ENCODE measurements around the gene MOG.
"Not testable (repeated sequence)": the region's sequence is repeated elsewhere in the genome, so short reads cannot be mapped to it uniquely, and the experiment has no call there.

The MOG gene

DNA sequence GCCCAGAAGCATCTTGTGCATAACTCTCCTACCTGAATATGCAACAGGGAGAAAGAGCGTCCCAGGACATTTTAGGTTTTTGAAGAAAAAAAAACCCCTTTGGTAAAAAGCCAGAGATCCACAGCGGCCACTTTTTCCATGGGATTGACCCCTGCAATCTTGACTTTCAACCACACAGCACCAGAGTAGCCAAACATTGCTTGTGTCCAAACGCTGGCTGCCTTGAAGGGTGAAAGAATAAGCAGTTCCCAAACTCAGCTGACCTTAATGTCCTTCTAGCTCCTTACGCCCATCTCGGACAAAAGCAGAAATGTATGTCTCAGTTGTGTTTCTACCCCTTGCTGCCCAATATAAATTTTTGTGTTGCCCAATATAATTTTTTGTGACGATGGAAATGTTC lies 1.2 kb upstream of the MOG start:
- TF ChIP-seq, protein P1, sequence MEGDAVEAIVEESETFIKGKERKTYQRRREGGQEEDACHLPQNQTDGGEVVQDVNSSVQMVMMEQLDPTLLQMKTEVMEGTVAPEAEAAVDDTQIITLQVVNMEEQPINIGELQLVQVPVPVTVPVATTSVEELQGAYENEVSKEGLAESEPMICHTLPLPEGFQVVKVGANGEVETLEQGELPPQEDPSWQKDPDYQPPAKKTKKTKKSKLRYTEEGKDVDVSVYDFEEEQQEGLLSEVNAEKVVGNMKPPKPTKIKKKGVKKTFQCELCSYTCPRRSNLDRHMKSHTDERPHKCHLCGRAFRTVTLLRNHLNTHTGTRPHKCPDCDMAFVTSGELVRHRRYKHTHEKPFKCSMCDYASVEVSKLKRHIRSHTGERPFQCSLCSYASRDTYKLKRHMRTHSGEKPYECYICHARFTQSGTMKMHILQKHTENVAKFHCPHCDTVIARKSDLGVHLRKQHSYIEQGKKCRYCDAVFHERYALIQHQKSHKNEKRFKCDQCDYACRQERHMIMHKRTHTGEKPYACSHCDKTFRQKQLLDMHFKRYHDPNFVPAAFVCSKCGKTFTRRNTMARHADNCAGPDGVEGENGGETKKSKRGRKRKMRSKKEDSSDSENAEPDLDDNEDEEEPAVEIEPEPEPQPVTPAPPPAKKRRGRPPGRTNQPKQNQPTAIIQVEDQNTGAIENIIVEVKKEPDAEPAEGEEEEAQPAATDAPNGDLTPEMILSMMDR (IDR thresholded peaks at IDR 0.05) = no peak
- no peak for TF ChIP-seq ZFX (IDR thresholded peaks at IDR 0.05; ENCODE audit: borderline replicate concordance)
- H3K27ac ChIP-seq = no peak overlapping the region

DNA sequence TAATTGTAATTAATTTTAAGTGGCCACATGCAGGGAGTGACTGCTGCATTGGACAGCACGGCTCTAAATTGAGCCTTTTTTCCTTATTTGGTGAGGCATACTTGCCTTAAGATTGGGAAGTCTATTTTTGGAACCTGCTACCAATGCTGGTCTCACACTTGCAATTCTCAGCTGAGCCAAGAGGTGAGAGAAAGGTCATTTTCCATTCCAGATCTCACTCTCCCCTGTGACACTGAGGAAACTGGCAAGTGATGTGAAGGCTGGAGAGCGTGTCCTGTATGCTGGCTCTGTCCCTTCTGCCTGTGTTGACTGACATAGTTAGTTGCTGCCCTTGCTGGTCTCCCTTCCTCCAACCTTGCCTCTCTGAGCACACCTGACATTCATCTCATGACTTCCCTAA lies 735 bp upstream of the MOG start:
- TF ChIP-seq, protein P1 (IDR thresholded peaks at IDR 0.05) = no peak
- TF ChIP-seq ZFX (IDR thresholded peaks at IDR 0.05; ENCODE audit: borderline replicate concordance) = no peak
- H3K27ac ChIP-seq = no peak overlapping the region

DNA sequence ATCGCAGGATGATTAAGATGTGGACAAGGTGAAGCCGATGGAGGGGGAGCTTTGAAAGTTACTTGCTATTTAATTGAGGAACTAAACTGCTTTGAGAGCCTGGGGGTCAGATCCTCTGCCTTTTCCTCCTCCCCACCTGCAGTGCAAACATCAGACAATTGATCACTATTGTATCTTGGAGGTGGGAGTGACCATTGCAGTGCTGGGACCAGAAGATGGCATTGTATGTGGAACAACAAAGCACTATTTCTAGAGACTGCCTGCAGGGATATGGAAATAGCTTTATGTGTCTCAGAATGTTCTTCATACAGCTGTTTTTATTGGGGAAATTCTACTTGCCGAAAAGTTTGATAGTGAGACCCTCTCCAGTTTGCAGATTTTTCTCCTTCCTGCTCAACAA lies 4.2 kb downstream of the MOG start:
- H3K27ac ChIP-seq = no peak overlapping the region
- TF ChIP-seq ZFX (IDR thresholded peaks at IDR 0.05; ENCODE audit: borderline replicate concordance) = no peak
- TF ChIP-seq, protein P1 (IDR thresholded peaks at IDR 0.05) = no peak

DNA sequence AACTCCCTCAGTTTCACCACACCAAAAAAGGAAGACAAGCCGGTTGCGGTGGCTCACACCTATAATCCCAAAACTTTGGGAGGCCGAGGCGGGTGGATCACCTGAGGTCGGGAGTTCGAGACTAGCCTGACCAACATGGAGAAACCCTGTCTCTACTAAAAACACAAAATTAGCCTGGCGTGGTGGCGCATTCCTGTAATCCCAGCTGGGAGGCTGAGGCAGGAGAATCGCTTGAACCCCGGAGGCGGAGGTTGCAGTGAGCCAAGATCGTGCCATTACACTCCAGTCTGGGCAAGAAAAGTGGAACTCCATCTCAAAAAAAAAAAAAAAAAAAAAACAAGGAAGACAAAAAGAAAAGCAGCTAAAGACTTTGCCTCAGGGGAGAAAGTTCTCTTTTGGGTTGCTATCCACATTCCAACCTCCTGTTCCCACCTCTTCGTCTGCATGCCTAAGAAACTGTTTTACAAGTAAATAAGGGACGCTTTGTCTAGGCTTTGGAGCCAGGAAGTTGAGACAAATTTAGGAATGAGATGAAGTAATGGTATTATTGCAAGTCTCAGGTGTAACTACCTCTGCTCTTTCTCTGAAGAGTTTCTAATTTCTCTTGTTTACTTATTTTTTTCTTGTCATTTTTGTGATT lies 4.7 kb downstream of the MOG start:
- H3K27ac ChIP-seq = not testable (repeated sequence)

DNA sequence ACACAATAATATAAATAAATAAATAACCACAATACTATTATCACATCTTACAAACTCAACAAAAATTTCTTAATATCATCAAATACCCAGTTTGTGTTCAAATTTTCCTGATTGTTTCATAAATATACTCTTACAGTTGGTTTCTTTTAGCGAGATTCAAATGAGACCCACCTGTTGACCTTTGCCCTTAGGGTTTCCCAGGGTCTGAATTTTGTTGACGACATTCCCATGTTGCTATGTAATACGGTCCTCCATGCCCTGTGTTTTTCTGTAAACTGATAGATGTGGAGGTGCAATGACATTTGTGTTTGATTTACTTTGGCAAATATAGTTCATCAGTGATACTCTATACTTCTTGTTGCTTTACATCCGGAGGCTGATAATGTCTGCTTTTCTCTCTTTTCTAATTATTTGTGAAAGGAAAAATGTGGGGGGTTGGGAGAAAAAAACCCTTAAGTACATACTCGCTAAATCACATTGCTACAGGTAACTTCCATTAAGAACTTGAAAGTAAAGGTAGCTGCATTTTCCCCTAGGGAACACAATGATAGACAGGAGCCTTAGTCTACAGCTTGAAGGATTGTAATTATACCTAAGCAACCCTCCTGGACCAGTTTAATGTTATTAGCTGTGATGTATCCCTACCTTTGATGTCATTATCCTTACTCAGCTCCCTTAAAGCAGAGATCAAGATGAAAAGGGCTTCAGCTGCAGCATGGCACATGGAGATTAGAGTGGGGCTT lies 6.6 kb downstream of the MOG start:
- no peak overlapping the region for H3K27ac ChIP-seq
- TF ChIP-seq, protein P1 (IDR thresholded peaks at IDR 0.05) = no peak
- no peak for TF ChIP-seq ZFX (IDR thresholded peaks at IDR 0.05; ENCODE audit: borderline replicate concordance)

DNA sequence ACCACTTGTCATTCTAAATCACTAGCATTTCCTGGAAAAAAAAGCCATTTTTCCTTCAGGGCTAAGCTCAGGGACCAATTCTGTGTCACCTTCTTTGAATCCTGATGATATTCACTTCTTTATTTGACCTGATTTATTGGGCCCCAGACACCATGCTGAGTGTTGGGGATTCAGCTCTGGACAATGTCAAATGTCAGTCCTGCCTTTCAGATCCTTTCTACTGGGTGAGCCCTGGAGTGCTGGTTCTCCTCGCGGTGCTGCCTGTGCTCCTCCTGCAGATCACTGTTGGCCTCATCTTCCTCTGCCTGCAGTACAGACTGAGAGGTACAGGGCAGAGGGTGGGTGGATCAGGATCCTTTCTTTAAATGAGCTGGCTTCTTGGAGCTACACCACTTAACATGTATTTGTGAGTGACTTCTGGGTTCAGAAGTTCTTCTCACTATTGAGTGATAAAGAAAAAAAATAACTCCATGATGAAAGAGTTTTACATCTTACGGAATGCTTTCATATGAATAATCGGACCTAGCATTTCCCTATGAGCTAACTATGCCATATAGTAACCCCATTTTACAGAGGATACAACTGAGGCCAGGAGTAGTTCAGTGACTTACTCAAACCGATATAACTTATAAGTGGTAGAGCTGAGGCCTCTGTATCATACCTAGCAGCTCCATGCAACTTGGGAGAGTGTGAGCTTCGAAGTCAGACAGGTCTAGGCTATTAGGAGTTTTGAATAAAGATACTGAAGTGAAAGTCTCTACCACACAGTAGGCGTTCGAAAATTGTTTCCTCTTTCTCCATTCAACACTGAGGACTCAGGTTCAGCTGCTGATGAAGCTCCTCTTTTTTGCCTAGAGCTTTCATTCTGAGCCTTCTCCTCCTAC lies 9.3 kb downstream of the MOG start:
- no peak overlapping the region for H3K27ac ChIP-seq
- TF ChIP-seq ZFX (IDR thresholded peaks at IDR 0.05; ENCODE audit: borderline replicate concordance) = no peak
- TF ChIP-seq, protein P1 (IDR thresholded peaks at IDR 0.05) = no peak

DNA sequence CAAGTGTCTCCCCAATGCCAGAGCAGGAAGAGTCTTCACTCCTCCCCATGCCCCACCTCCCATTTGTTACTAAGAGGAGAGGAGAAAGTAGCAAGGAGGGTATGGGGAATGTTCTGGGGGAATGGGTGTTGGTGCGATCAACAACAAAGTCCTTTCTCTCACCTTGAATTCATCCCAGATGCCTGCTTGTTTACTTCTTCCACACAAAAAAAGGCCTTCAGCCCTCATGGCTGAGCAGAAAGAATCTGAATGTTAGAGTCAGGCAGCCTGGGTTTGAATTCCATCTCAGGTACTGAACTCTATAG lies 9.9 kb downstream of the MOG start:
- TF ChIP-seq, protein P1 (IDR thresholded peaks at IDR 0.05) = no peak
- no peak for TF ChIP-seq ZFX (IDR thresholded peaks at IDR 0.05; ENCODE audit: borderline replicate concordance)
- H3K27ac ChIP-seq = no peak overlapping the region

Measured in 22Rv1 (cell line).